GM08714 (cell line): Measurements from ENCODE around the gene KRTAP21-1.
"Not testable (repeated sequence)": the region's sequence is repeated elsewhere in the genome, so short reads cannot be mapped to it uniquely, and the experiment has no call there.

ENCODE experiments used
- H3K4me3 ChIP-seq: fragments of 200-500 bp; sonication (Bioruptor generic); 2 replicates; pipeline ENCODE4 v1.5.1; 2014; ENCODE audit warnings: mild to moderate bottlenecking, low read length, inconsistent platforms
- ZNF274 ChIP-seq: IDR thresholded peaks from 2 replicates; pipeline ENCODE4 v1.6.1; 2012; ENCODE audit warnings: mild to moderate bottlenecking, low read depth, low read length

Gene KRTAP21-1

GRCh38 chr21:30755328-30755727 is at the start of gene KRTAP21-1:
Gene KRTAP21-1, minus strand, starts transcription at chr21:30755428. Its CDS starts 50 bp downstream, at chr21:30755378.
- not testable (repeated sequence) for H3K4me3 ChIP-seq

GRCh38 chr21:30800605-30801004 is 45.4 kb upstream of the KRTAP21-1 start:
- TF ChIP-seq ZNF274, result no peak
- no peak overlapping the region for H3K4me3 ChIP-seq

- no peak overlapping the region for H3K4me3 ChIP-seq
- TF ChIP-seq ZNF274, result no peak
Observed at GRCh38 chr21:30793581-30794314, 38.5 kb upstream of the KRTAP21-1 start.

- H3K4me3 ChIP-seq, result no peak overlapping the region
- no peak for TF ChIP-seq ZNF274
Observed at GRCh38 chr21:30779249-30779648, 24.0 kb upstream of the KRTAP21-1 start.

GRCh38 chr21:30769724-30770431 is 14.7 kb upstream of the KRTAP21-1 start:
- no peak overlapping the region for H3K4me3 ChIP-seq
- TF ChIP-seq ZNF274, result no peak

- TF ChIP-seq ZNF274, result no peak
Observed at GRCh38 chr21:30760776-30761175, 5.5 kb upstream of the KRTAP21-1 start.

GRCh38 chr21:30758306-30758705 is 3.1 kb upstream of the KRTAP21-1 start:
- H3K4me3 ChIP-seq, result no peak overlapping the region
- TF ChIP-seq ZNF274, result no peak

More at GRCh38 chr21:30760776-30761175, 5.5 kb upstream of the KRTAP21-1 start:
- H3K4me3 ChIP-seq, result no peak overlapping the region

GRCh38 chr21:30747159-30747558 is 8.1 kb downstream of the KRTAP21-1 start, which contains the start of gene KRTAP21-2:
Gene KRTAP21-2, minus strand, starts transcription at chr21:30747259. Its CDS starts 57 bp downstream, at chr21:30747202.
- TF ChIP-seq ZNF274, result no peak
- no peak within 1 kb of the TSS for H3K4me3 ChIP-seq

GRCh38 chr21:30740462-30740861 is 14.8 kb downstream of the KRTAP21-1 start:
- H3K4me3 ChIP-seq, result no peak overlapping the region
- TF ChIP-seq ZNF274, result no peak

- no peak for TF ChIP-seq ZNF274
- no peak overlapping the region for H3K4me3 ChIP-seq
Observed at GRCh38 chr21:30733026-30733425, 22.2 kb downstream of the KRTAP21-1 start.

- no peak for TF ChIP-seq ZNF274
- no peak overlapping the region for H3K4me3 ChIP-seq
Observed at GRCh38 chr21:30726726-30727125, 28.5 kb downstream of the KRTAP21-1 start.

GRCh38 chr21:30719401-30719800 is 35.8 kb downstream of the KRTAP21-1 start:
- TF ChIP-seq ZNF274, result no peak
- H3K4me3 ChIP-seq, result no peak overlapping the region

- no peak within 1 kb of the TSS for H3K4me3 ChIP-seq
- TF ChIP-seq ZNF274, result no peak
Observed at GRCh38 chr21:30718239-30718909, 36.9 kb downstream of the KRTAP21-1 start, which contains the start of gene KRTAP21-3. Gene KRTAP21-3, minus strand, starts transcription at chr21:30718777. Its CDS starts 18 bp downstream, at chr21:30718759.

- no peak overlapping the region for H3K4me3 ChIP-seq
- TF ChIP-seq ZNF274, result no peak
Observed at GRCh38 chr21:30717105-30717504, 38.1 kb downstream of the KRTAP21-1 start.
